HG03097 (cell line): ENCODE data around the gene B4GALNT2.
"Not testable (repeated sequence)": the region's sequence is repeated elsewhere in the genome, so short reads cannot be mapped to it uniquely, and the experiment has no call there.

Source experiments
- ATAC-seq: cut with Tn5 transposase; IDR thresholded peaks from one replicate; pipeline ENCODE4 v1.9.1; 2021; ENCODE audit not compliant: unreplicated experiment, low FRiP score

B4GALNT2 gene

GRCh38 chr17:49120166-49120565, 12.4 kb upstream of the B4GALNT2 start:
- ATAC-seq: no peak

GRCh38 chr17:49121696-49122292, 10.8 kb upstream of the B4GALNT2 start:
- ATAC-seq: no peak

GRCh38 chr17:49122566-49122965, 10.0 kb upstream of the B4GALNT2 start:
- ATAC-seq: no peak

- ATAC-seq: no peak
Observed at GRCh38 chr17:49123061-49123460, 9.5 kb upstream of the B4GALNT2 start.

- ATAC-seq: no peak
Observed at GRCh38 chr17:49125449-49125848, 7.1 kb upstream of the B4GALNT2 start.

GRCh38 chr17:49126183-49126859, 6.2 kb upstream of the B4GALNT2 start:
- ATAC-seq: not testable (repeated sequence)

- not testable (repeated sequence) for ATAC-seq
Observed at GRCh38 chr17:49129359-49129950, 3.1 kb upstream of the B4GALNT2 start.

- ATAC-seq: no peak
Observed at GRCh38 chr17:49130891-49131290, 1.7 kb upstream of the B4GALNT2 start.

GRCh38 chr17:49132317-49132698, 261 bp upstream of the B4GALNT2 start:
- ATAC-seq: no peak

- no peak for ATAC-seq
Observed at GRCh38 chr17:49136335-49136734, 3.8 kb downstream of the B4GALNT2 start.

- not testable (repeated sequence) for ATAC-seq
Observed at GRCh38 chr17:49145654-49146053, 13.1 kb downstream of the B4GALNT2 start.

- ATAC-seq: no peak
Observed at GRCh38 chr17:49146620-49147306, 14.2 kb downstream of the B4GALNT2 start.

GRCh38 chr17:49148171-49148570, 15.6 kb downstream of the B4GALNT2 start:
- no peak for ATAC-seq

- no peak for ATAC-seq
Observed at GRCh38 chr17:49151996-49152395, 19.4 kb downstream of the B4GALNT2 start.

GRCh38 chr17:49156256-49156655, 23.7 kb downstream of the B4GALNT2 start:
- no peak for ATAC-seq

GRCh38 chr17:49157784-49158183, 25.2 kb downstream of the B4GALNT2 start:
- no peak for ATAC-seq

GRCh38 chr17:49162866-49163265, 30.3 kb downstream of the B4GALNT2 start:
- ATAC-seq: no peak

GRCh38 chr17:49165143-49165542, 32.6 kb downstream of the B4GALNT2 start:
- no peak for ATAC-seq

GRCh38 chr17:49168706-49169105, 36.1 kb downstream of the B4GALNT2 start:
- ATAC-seq: no peak

GRCh38 chr17:49170216-49170615, 37.6 kb downstream of the B4GALNT2 start:
- no peak for ATAC-seq

GRCh38 chr17:49170711-49171110, 38.1 kb downstream of the B4GALNT2 start:
- not testable (repeated sequence) for ATAC-seq
